IMR-90 (cell line): ENCODE results near the gene GALNT14. TPM values are rescaled to one million over a fixed set of nuclear protein-coding genes. Genes with fewer than 3 reads are reported as not detected.

Source experiments
- ATAC-seq: fragments of 200-7000 bp; cut with Tn5 transposase; 2 replicates; pipeline ENCODE4 v1.9.1; 2020; ENCODE audit warnings: low read depth, mild to moderate bottlenecking, moderate library complexity
- BruUV-seq: library from RNA; stranded (reverse); fragments of 400-500 nt; replicated peaks from 2 replicates; lab custom pipeline; 2021; lab: Mats Ljungman, UMichigan
- CTCF ChIA-PET: fragments of 300-600 bp; formaldehyde crosslinking; extraction: SDS; loops from one replicate; lab custom pipeline; 2021; ENCODE audit warnings: antibody characterized with exemption; lab: Yijun Ruan, JAX
- POLR2A ChIA-PET: fragments of 300-600 bp; sonication (Branson Sonifier 250); formaldehyde crosslinking; loops from one replicate; lab custom pipeline; 2022; ENCODE audit warnings: antibody characterized with exemption; ENCODE audit not compliant: unreplicated experiment; lab: Charles Lee
- DNase-seq: peaks from one replicate; pipeline ENCODE4 v3.0.0; 2013
- H2AFZ ChIP-seq: replicated peaks from 2 replicates; pipeline ENCODE3; 2013; ENCODE audit warnings: low read length, mild to moderate bottlenecking; ENCODE audit not compliant: poor library complexity
- H2AK5ac ChIP-seq: 2 replicates; pipeline ENCODE4 v1.6.1; 2013; ENCODE audit warnings: low read depth, low read length, inconsistent platforms
- H2AK9ac ChIP-seq: replicated peaks from 2 replicates; pipeline ENCODE3; 2013; ENCODE audit warnings: mild to moderate bottlenecking, low read depth, low read length, moderate library complexity; ENCODE audit not compliant: poor library complexity
- H2BK120ac ChIP-seq: 2 replicates; pipeline ENCODE4 v1.6.1; 2013; ENCODE audit warnings: low read depth, low read length, inconsistent platforms
- H2BK15ac ChIP-seq: 3 replicates; pipeline ENCODE4 v1.6.1; 2013; ENCODE audit warnings: low read depth, low read length, inconsistent platforms
- H2BK20ac ChIP-seq: 2 replicates; pipeline ENCODE4 v1.6.1; 2013; ENCODE audit warnings: low read depth, mild to moderate bottlenecking, inconsistent platforms, low read length, moderate library complexity
- H2BK5ac ChIP-seq: 2 replicates; pipeline ENCODE4 v1.6.1; 2013; ENCODE audit warnings: mild to moderate bottlenecking, low read depth, low read length, inconsistent platforms; ENCODE audit not compliant: poor library complexity, severe bottlenecking
- H3K14ac ChIP-seq: replicated peaks from 2 replicates; pipeline ENCODE4 v1.6.1; 2013; ENCODE audit warnings: low read depth, low read length, inconsistent platforms
- H3K18ac ChIP-seq: 2 replicates; pipeline ENCODE4 v1.6.1; 2013; ENCODE audit warnings: low read depth, low read length, control low read depth
- H3K23ac ChIP-seq: 2 replicates; pipeline ENCODE4 v1.6.1; 2013; ENCODE audit warnings: low read depth, low read length, inconsistent platforms
- H3K27ac ChIP-seq: 2 replicates; pipeline ENCODE4 v1.5.1; 2013; ENCODE audit warnings: mild to moderate bottlenecking, control low read depth, low read length; ENCODE audit not compliant: insufficient read depth
- H3K27me3 ChIP-seq: 2 replicates; pipeline ENCODE4 v1.6.1; 2013; ENCODE audit warnings: low read length; ENCODE audit not compliant: control insufficient read depth, insufficient read depth
- H3K36me3 ChIP-seq: 2 replicates; pipeline ENCODE4 v1.6.1; 2013; ENCODE audit warnings: low read length, mixed read lengths; ENCODE audit not compliant: control insufficient read depth, insufficient read depth
- H3K4ac ChIP-seq: 2 replicates; pipeline ENCODE4 v1.6.1; 2013; ENCODE audit warnings: low read depth, low read length, inconsistent platforms
- H3K4me1 ChIP-seq: 2 replicates; pipeline ENCODE4 v1.6.1; 2013; ENCODE audit warnings: low read length, mixed read lengths; ENCODE audit not compliant: control insufficient read depth, insufficient read depth
- H3K4me2 ChIP-seq: 2 replicates; pipeline ENCODE4 v1.6.1; 2013; ENCODE audit warnings: low read depth, mild to moderate bottlenecking, control low read depth, low read length, moderate library complexity
- H3K4me3 ChIP-seq: 2 replicates; pipeline ENCODE4 v1.5.1; 2013; ENCODE audit warnings: low read depth, mild to moderate bottlenecking, control low read depth, low read length, moderate library complexity; ENCODE audit not compliant: insufficient read depth
- H3K56ac ChIP-seq: 2 replicates; pipeline ENCODE4 v1.6.1; 2013; ENCODE audit warnings: low read length, inconsistent platforms; ENCODE audit not compliant: insufficient read depth; ENCODE audit errors: extremely low read depth
- H3K79me1 ChIP-seq, 2 experiments: 2 replicates each; pipeline ENCODE4 v1.6.1; 2013; ENCODE audit warnings: low read length in 2 of 2, inconsistent platforms in 1 of 2, low read depth in 1 of 2
- H3K9ac ChIP-seq: 2 replicates; pipeline ENCODE4 v1.6.1; 2013; ENCODE audit warnings: low read depth, low read length, control low read depth
- H3K9me1 ChIP-seq: 2 replicates; pipeline ENCODE4 v1.6.1; 2013; ENCODE audit warnings: low read length, inconsistent platforms; ENCODE audit not compliant: insufficient read depth
- H3K9me3 ChIP-seq: 2 replicates; pipeline ENCODE4 v1.6.1; 2013; ENCODE audit warnings: low read length; ENCODE audit not compliant: control insufficient read depth, insufficient read depth
- H4K20me1 ChIP-seq: 2 replicates; pipeline ENCODE4 v1.6.1; 2013; ENCODE audit warnings: low read length, inconsistent platforms; ENCODE audit not compliant: insufficient read depth
- H4K5ac ChIP-seq: 2 replicates; pipeline ENCODE4 v1.6.1; 2013; ENCODE audit warnings: mild to moderate bottlenecking, low read depth, low read length, control low read depth
- H4K8ac ChIP-seq, 2 experiments: 2 replicates each; pipeline ENCODE4 v1.6.1; 2013; ENCODE audit warnings: low read depth in 2 of 2, low read length in 2 of 2, control low read depth in 1 of 2, inconsistent platforms in 1 of 2
- H4K91ac ChIP-seq: 2 replicates; pipeline ENCODE4 v1.6.1; 2013; ENCODE audit warnings: low read depth, low read length, inconsistent platforms; ENCODE audit not compliant: insufficient read depth
- BHLHE40 ChIP-seq: fragments of 150-350 bp; IDR thresholded peaks from 2 replicates; pipeline ENCODE4 v1.6.1; 2016; ENCODE audit warnings: mild to moderate bottlenecking, low read depth, low read length
- MXI1 ChIP-seq: IDR thresholded peaks from 2 replicates; pipeline ENCODE4 v1.6.1; 2012; ENCODE audit warnings: low read depth, mild to moderate bottlenecking, low read length, moderate library complexity, borderline replicate concordance
- NFE2L2 ChIP-seq: fragments of 150-350 bp; IDR thresholded peaks from 2 replicates; pipeline ENCODE4 v1.6.1; 2016; ENCODE audit warnings: low read depth, mild to moderate bottlenecking, low read length
- SMC3 ChIP-seq: fragments of 150-350 bp; IDR thresholded peaks from 2 replicates; pipeline ENCODE4 v1.6.1; 2016; ENCODE audit warnings: low read depth, mild to moderate bottlenecking, antibody characterized with exemption, low read length, moderate library complexity
- WGBS, 2 experiments: methylation state at CpG; one replicate each; pipeline versions ENCODE4 v1.1.5 to v1.1.7; 2013; ENCODE audit warnings: missing lambda C conversion rate in 2 of 2; ENCODE audit not compliant: insufficient read length in 1 of 2; ENCODE audit errors: extremely low coverage in 2 of 2; 5-methylcytosine and 5-hydroxymethylcytosine counted together
- dilution Hi-C: fragments of 300-500 bp; cut with HindIII; formaldehyde crosslinking; loops from one replicate; pipeline ENCODE4 v1.14.3; 2018; ENCODE audit warnings: low sequenced_read_pairs; ENCODE audit not compliant: unreplicated experiment
- in situ Hi-C: fragments of 300-500 bp; cut with MboI; formaldehyde crosslinking; loops from 3 replicates; pipeline ENCODE4 v1.14.3; 2019; ENCODE audit warnings: low sequenced_read_pairs, inconsistent platforms, mixed read lengths
- intact Hi-C: fragments of 100-400 bp; cut with micrococcal nuclease; formaldehyde crosslinking; loops from 2 replicates; pipeline ENCODE4 v1.10.0; 2022
- polyA plus RNA-seq, 3 experiments: library from polyadenylated mRNA; depleted of rRNA; stranded (reverse); fragments of >200 nt; gene quantifications; 2 replicates each; pipeline ENCODE4 v1.2.3, GENCODE V29; 2012; ENCODE audit warnings: low replicate concordance in 1 of 3
- total RNA-seq: library from RNA; depleted of rRNA; stranded (reverse); fragments of >200 nt; gene quantifications from 2 replicates; pipeline ENCODE4 v1.2.3, GENCODE V29; 2012

Gene GALNT14
- total and polyA plus RNA-seq, 2 of the 4 experiments (the other 2 are of a cell fraction) = 0.15 to 0.18 TPM

DNA sequence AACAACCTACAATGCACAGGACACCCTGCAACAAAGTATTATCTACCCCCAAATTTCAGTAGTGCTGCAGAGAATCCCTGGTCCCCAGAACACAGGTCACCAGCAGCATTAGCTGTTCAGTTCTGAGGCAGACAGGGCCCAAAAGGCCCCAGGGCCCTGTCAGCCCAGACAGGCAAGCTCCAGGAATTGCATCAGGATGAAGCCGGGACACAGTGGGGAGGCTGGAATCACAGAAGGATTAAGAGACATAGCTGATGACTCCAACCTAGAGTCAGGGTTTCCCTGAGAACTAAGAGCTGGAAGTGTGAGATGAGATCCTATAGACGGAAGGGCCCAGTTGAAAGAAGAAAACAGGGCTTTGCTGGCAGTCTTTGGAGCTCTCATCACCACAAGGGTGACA, 148.1 kb downstream of the GALNT14 start:
- Histone ChIP-seq H2AK5ac (no peak overlapping the region), H2BK120ac (no peak overlapping the region), H3K4me2 (no peak overlapping the region), H4K8ac (no peak overlapping the region), H3K9me3 (no peaks in the 10 kb centered on the region), H2BK5ac (no peak overlapping the region), H3K4ac (no peak overlapping the region), H3K18ac (no peak overlapping the region), H3K23ac (no peak overlapping the region), H2BK15ac (no peak overlapping the region), H3K27ac (no peak overlapping the region), H3K79me1 (no peaks in the 10 kb centered on the region), H3K9me1 (no peaks in the 10 kb centered on the region), H3K36me3 (no peaks in the 10 kb centered on the region), H2AFZ (no peak overlapping the region), H3K9ac (no peak overlapping the region), H3K4me1 (no peaks in the 10 kb centered on the region), H3K56ac (no peak overlapping the region), H3K4me3 (no peak overlapping the region), H2AK9ac (no peak overlapping the region), H4K91ac (no peak overlapping the region), H2BK20ac (no peak overlapping the region), H3K27me3 (no peaks in the 10 kb centered on the region; the same call in 1 of the 2 replicates), H3K14ac (no peak overlapping the region), H4K5ac (no peak overlapping the region), H4K20me1 (no peaks in the 10 kb centered on the region)
- intact Hi-C loops (no loop called here), in situ Hi-C loops (no loop called here), dilution Hi-C loops (no loop called here)
- TF ChIP-seq BHLHE40 (no peak), NFE2L2 (no peak), MXI1 (no peak), SMC3 (no peak)
- no TSS peak for BruUV-seq
- ChIA-PET CTCF (no interaction called here), POLR2A (interaction anchor here (0.6 kb wide), 1 partner anchor 532 kb away, joined by 3 read pairs; no protein-coding TSS in a partner anchor)
- WGBS, 2 experiments = 76% methylated on average over 2 of the region's 2 CpGs; no CpG with 5 or more reads in 1 of the 2 experiments
- ATAC-seq = no peak
- DNase-seq = no peak
